Psoas muscle (tissue), 8 donors: ENCODE results near the gene HDAC2. TPM values are rescaled to one million over a fixed set of nuclear protein-coding genes. Genes with fewer than 3 reads are reported as not detected.

Experiments
- ATAC-seq, 4 donors: fragments of 200-7000 bp; cut with Tn5 transposase; one replicate each; pipeline ENCODE4 v1.9.1; 2020; ENCODE audit warnings: moderate library complexity in 3 of 4, mild to moderate bottlenecking in 2 of 4
- DNase-seq, 2 donors: peaks; one replicate each; pipeline ENCODE4 v3.0.0-alpha.2; 2020
- H3K27ac ChIP-seq: fragments of 200-600 bp; one replicate; pipeline ENCODE4 v1.8.0; 2022
- H3K27me3 ChIP-seq, 3 donors: fragments of 200-600 bp in 1 of 3; one replicate each; pipeline versions ENCODE4 v1.6.1 to v1.8.0; 2013 to 2022; ENCODE audit warnings: low read length in 2 of 3, mild to moderate bottlenecking in 2 of 3, moderate library complexity in 1 of 3; ENCODE audit not compliant: insufficient read depth in 3 of 3
- H3K36me3 ChIP-seq, 2 donors: fragments of 200-600 bp in 1 of 2; one replicate each; pipeline versions ENCODE4 v1.6.1 to v1.8.0; 2013 to 2022; ENCODE audit warnings: low read depth in 1 of 2, mild to moderate bottlenecking in 1 of 2, moderate library complexity in 1 of 2; ENCODE audit not compliant: insufficient read depth in 1 of 2
- H3K4me1 ChIP-seq: fragments of 200-600 bp; one replicate; pipeline ENCODE4 v1.8.0; 2022
- H3K4me3 ChIP-seq: fragments of 200-600 bp; one replicate; pipeline ENCODE4 v1.8.0; 2022; ENCODE audit warnings: mild to moderate bottlenecking
- H3K9me3 ChIP-seq: fragments of 200-600 bp; one replicate; pipeline ENCODE4 v1.8.0; 2022
- WGBS, 3 donors: extraction: QIAGEN DNeasy Blood & Tissue Kit; methylation state at CpG; one replicate each; pipeline versions ENCODE4 v1.1.6 to v1.1.7; 2013; 5-methylcytosine and 5-hydroxymethylcytosine counted together
- intact Hi-C, 2 donors: fragments of 100-400 bp; cut with DNase I; formaldehyde crosslinking; loops; one replicate each; pipeline versions ENCODE4 v1.11.0 to v1.14.2; 2022
- polyA plus RNA-seq, 3 donors: library from polyadenylated mRNA; stranded (reverse); fragments of 200-250 nt; gene quantifications; one replicate each; pipeline ENCODE4 v1.2.3, GENCODE V29; 2013
- total RNA-seq, 4 donors: library from RNA; stranded (reverse); fragmentation: NEBNext Ultra II Directional in 2 of 4; extraction: Animal tissue kit (Norgen Biotek cat#: 25700) in 2 of 4; gene quantifications; one replicate each; pipeline versions ENCODE4 v1.2.1 to v1.2.4, GENCODE V29; 2021 to 2023
- TF ChIP-seq, protein P1 (sequence below): fragments of 200-600 bp; IDR thresholded peaks from one replicate; pipeline ENCODE4 v1.8.0; 2022; ENCODE audit warnings: antibody characterized with exemption
- donor health status: healthy with polysubstance abuse.
- donor health status: DM: no; HTN: no; CAD: no; lungs with moderate emphysema.
- donor health status: Bipolar disorder and iron deficiency.
- donor health status: healthy.
- donor health status: DM: yes; HTN: yes; CAD: no.
- donor health status: DM: no; HTN: no; CAD: no.
- donor health status: DM: no; HTN: no; CAD: no.
- donor health status: DM: yes; HTN: yes; CAD: no.

HDAC2 gene
- total and polyA plus RNA-seq, 7 donors: 39.6 to 74.1 (median 53.3) TPM

GRCh38 chr6:113978084-113978675 lies 7.2 kb upstream of the HDAC2 start:
- Histone ChIP-seq H3K27ac (no peak overlapping the region), H3K9me3 (no peaks in the 10 kb centered on the region), H3K36me3 (no peaks in the 10 kb centered on the region), H3K27me3 (no peaks in the 10 kb centered on the region), H3K4me1 (no peaks in the 10 kb centered on the region), H3K4me3 (no peak overlapping the region)
- DNase-seq: no peak
- 93 to 96% (median 96%) methylated on average over 3 of the region's 3 CpGs for WGBS, 3 donors
- TF ChIP-seq, protein P1, sequence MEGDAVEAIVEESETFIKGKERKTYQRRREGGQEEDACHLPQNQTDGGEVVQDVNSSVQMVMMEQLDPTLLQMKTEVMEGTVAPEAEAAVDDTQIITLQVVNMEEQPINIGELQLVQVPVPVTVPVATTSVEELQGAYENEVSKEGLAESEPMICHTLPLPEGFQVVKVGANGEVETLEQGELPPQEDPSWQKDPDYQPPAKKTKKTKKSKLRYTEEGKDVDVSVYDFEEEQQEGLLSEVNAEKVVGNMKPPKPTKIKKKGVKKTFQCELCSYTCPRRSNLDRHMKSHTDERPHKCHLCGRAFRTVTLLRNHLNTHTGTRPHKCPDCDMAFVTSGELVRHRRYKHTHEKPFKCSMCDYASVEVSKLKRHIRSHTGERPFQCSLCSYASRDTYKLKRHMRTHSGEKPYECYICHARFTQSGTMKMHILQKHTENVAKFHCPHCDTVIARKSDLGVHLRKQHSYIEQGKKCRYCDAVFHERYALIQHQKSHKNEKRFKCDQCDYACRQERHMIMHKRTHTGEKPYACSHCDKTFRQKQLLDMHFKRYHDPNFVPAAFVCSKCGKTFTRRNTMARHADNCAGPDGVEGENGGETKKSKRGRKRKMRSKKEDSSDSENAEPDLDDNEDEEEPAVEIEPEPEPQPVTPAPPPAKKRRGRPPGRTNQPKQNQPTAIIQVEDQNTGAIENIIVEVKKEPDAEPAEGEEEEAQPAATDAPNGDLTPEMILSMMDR: no peak
- intact Hi-C loops: no loop called here
- ATAC-seq: no peak

- Histone ChIP-seq H3K9me3 (no peaks in the 10 kb centered on the region), H3K36me3 (no peaks in the 10 kb centered on the region), H3K27me3 (no peaks in the 10 kb centered on the region), H3K27ac (no peak overlapping the region), H3K4me3 (no peak overlapping the region), H3K4me1 (no peaks in the 10 kb centered on the region)
- DNase-seq (no peak), ATAC-seq (no peak)
- 81 to 91% (median 86%) methylated on average over 2 of the region's 2 CpGs for WGBS, 3 donors
- TF ChIP-seq, protein P1: no peak
- intact Hi-C loops: no loop called here
Measured at GRCh38 chr6:113976806-113977205, 5.9 kb upstream of the HDAC2 start.

DNA sequence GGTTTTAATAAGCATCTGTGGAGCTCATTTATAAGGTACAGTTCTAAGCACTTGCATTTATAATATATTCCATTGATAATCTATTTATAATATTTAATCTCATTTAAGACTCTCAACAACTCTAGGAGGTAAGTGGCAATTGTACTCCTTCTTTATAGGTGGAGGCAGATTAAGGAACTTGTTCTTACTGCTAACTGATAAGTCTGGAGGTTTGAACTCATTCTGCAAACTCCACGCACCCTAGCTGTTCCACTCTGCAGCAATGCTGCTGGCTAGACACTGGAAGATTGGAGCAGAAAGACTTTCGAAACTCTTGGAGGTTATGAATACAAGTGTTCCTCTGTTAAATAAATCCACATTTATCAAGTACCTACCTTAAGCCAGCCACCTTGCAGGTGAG lies 793 bp upstream of the HDAC2 start:
- ATAC-seq (no peak), DNase-seq (no peak)
- intact Hi-C loops: no loop called here
- H3K4me1 ChIP-seq: peaks cover 27% of the 10 kb centered on the region
- no peaks in the 10 kb centered on the region for H3K9me3 ChIP-seq
- 56 to 87% (median 67%) methylated on average over 2 of the region's 2 CpGs for whole genome bisulfite sequencing, 3 donors
- peak overlapping the region; percentile 96 for H3K4me3 ChIP-seq
- no peaks in the 10 kb centered on the region for H3K27me3 ChIP-seq
- H3K36me3 ChIP-seq: no peaks in the 10 kb centered on the region
- H3K27ac ChIP-seq: peak overlapping the region; percentile 93
- TF ChIP-seq, protein P1: no peak

- Histone ChIP-seq H3K4me1 (peaks cover 31% of the 10 kb centered on the region), H3K27me3 (no peaks in the 10 kb centered on the region), H3K4me3 (peak overlapping the region; percentile 96), H3K9me3 (no peaks in the 10 kb centered on the region), H3K36me3 (no peaks in the 10 kb centered on the region), H3K27ac (peak overlapping the region; percentile 93)
- 0 to 1% (median 1%) methylated on average over 50 to 70 of the region's 70 CpGs for WGBS, 3 donors
- DNase-seq (peak; percentile 50 to 74), ATAC-seq (peak; percentile 38 to 59 (median 48))
- TF ChIP-seq, protein P1: no peak
- intact Hi-C loops: no loop called here
Measured at GRCh38 chr6:113969888-113970804, 802 bp downstream of the HDAC2 start.
